ENCODE data around the gene ZNF74. TPM values are rescaled to one million over a fixed set of nuclear protein-coding genes. Genes with fewer than 3 reads are reported as not detected.
"Not testable (repeated sequence)": the region's sequence is repeated elsewhere in the genome, so short reads cannot be mapped to it uniquely, and the experiment has no call there.

ZNF74 gene
- total and polyA plus RNA-seq, 9 donors: 11.7 to 24.4 (median 16.6) TPM

- 90% methylated on average over 9 of the region's 13 CpGs for WGBS (ENCODE audit: insufficient coverage)
- Histone ChIP-seq H3K9me3 (replicated peaks; ENCODE audit: control insufficient read depth, low read depth, low read length) (no peaks in the 10 kb centered on the region), H3K4me1 (ENCODE audit: control insufficient read depth, insufficient read depth, low read length) (no peaks in the 10 kb centered on the region), H3K27me3 (ENCODE audit: control insufficient read depth, insufficient read depth, low read length) (no peaks in the 10 kb centered on the region), H3K27ac (ENCODE audit: low read length) (no peak overlapping the region), H3K4me3 (ENCODE audit: low read length) (no peak overlapping the region), H3K36me3 (ENCODE audit: control insufficient read depth, insufficient read depth, low read length) (peaks cover 40% of the 10 kb centered on the region)
- DNase-seq: no peak
These were observed 12.9 kb downstream of the ZNF74 start for GRCh38 chr22:20406686-20407408.

- Histone ChIP-seq H3K27ac (ENCODE audit: low read length) (no peak overlapping the region), H3K36me3 (ENCODE audit: control insufficient read depth, insufficient read depth, low read length) (peaks cover 33% of the 10 kb centered on the region)
- no peak for DNase-seq
These were observed 13.9 kb downstream of the ZNF74 start for GRCh38 chr22:20407829-20408228.

GRCh38 chr22:20408891-20409290, 14.9 kb downstream of the ZNF74 start:
- Histone ChIP-seq H3K27me3 (ENCODE audit: control insufficient read depth, insufficient read depth, low read length) (peaks cover 1% of the 10 kb centered on the region), H3K4me3 (ENCODE audit: low read length) (no peak overlapping the region), H3K9me3 (replicated peaks; ENCODE audit: control insufficient read depth, low read depth, low read length) (no peaks in the 10 kb centered on the region), H3K27ac (ENCODE audit: low read length) (no peak overlapping the region), H3K4me1 (ENCODE audit: control insufficient read depth, insufficient read depth, low read length) (no peaks in the 10 kb centered on the region), H3K36me3 (ENCODE audit: control insufficient read depth, insufficient read depth, low read length) (peaks cover 24% of the 10 kb centered on the region)
- no CpG with 5 or more reads among the region's 4 CpGs for WGBS (ENCODE audit: insufficient coverage)
- no peak for DNase-seq

More at GRCh38 chr22:20407829-20408228, 13.9 kb downstream of the ZNF74 start:
- Histone ChIP-seq H3K4me3 (ENCODE audit: low read length) (no peak overlapping the region), H3K27me3 (ENCODE audit: control insufficient read depth, insufficient read depth, low read length) (no peaks in the 10 kb centered on the region), H3K4me1 (ENCODE audit: control insufficient read depth, insufficient read depth, low read length) (no peaks in the 10 kb centered on the region), H3K9me3 (replicated peaks; ENCODE audit: control insufficient read depth, low read depth, low read length) (no peaks in the 10 kb centered on the region)
- WGBS (ENCODE audit: insufficient coverage): no CpG with 5 or more reads among the region's 3 CpGs

GRCh38 chr22:20409385-20409784, 15.4 kb downstream of the ZNF74 start:
- not testable (repeated sequence) for DNase-seq; H3K4me3 ChIP-seq (ENCODE audit: low read length); H3K27me3 ChIP-seq (ENCODE audit: control insufficient read depth, insufficient read depth, low read length); H3K4me1 ChIP-seq (ENCODE audit: control insufficient read depth, insufficient read depth, low read length); H3K9me3 ChIP-seq (replicated peaks; ENCODE audit: control insufficient read depth, low read depth, low read length); H3K27ac ChIP-seq (ENCODE audit: low read length)
- 100% methylated on average over 1 of the region's 3 CpGs for WGBS (ENCODE audit: insufficient coverage)
- peaks cover 22% of the 10 kb centered on the region for H3K36me3 ChIP-seq (ENCODE audit: control insufficient read depth, insufficient read depth, low read length)

- DNase-seq: no peak
- H3K27me3 ChIP-seq (ENCODE audit: control insufficient read depth, insufficient read depth, low read length): peaks cover 3% of the 10 kb centered on the region
- whole genome bisulfite sequencing (ENCODE audit: insufficient coverage): 64% methylated on average over 6 of the region's 10 CpGs
These were observed 18.7 kb downstream of the ZNF74 start for GRCh38 chr22:20412474-20413216.

GRCh38 chr22:20413217-20414058, 19.5 kb downstream of the ZNF74 start:
- no peak for DNase-seq

More at GRCh38 chr22:20412474-20413216, 18.7 kb downstream of the ZNF74 start:
- peaks cover 3% of the 10 kb centered on the region for H3K36me3 ChIP-seq (ENCODE audit: control insufficient read depth, insufficient read depth, low read length)
- H3K27ac ChIP-seq (ENCODE audit: low read length): no peak overlapping the region
- H3K4me3 ChIP-seq (ENCODE audit: low read length): no peak overlapping the region
- no peaks in the 10 kb centered on the region for H3K4me1 ChIP-seq (ENCODE audit: control insufficient read depth, insufficient read depth, low read length)
- H3K9me3 ChIP-seq (replicated peaks; ENCODE audit: control insufficient read depth, low read depth, low read length): no peaks in the 10 kb centered on the region

GRCh38 chr22:20414059-20414440, 20.1 kb downstream of the ZNF74 start:
- 70% methylated on average over 5 of the region's 5 CpGs for WGBS (ENCODE audit: insufficient coverage)
- H3K27me3 ChIP-seq (ENCODE audit: control insufficient read depth, insufficient read depth, low read length): peaks cover 3% of the 10 kb centered on the region
- no peak for DNase-seq
- no peak overlapping the region for H3K27ac ChIP-seq (ENCODE audit: low read length)
- H3K4me1 ChIP-seq (ENCODE audit: control insufficient read depth, insufficient read depth, low read length): peaks cover 4% of the 10 kb centered on the region
- H3K4me3 ChIP-seq (ENCODE audit: low read length): no peak overlapping the region
- no peaks in the 10 kb centered on the region for H3K9me3 ChIP-seq (replicated peaks; ENCODE audit: control insufficient read depth, low read depth, low read length)
- no peaks in the 10 kb centered on the region for H3K36me3 ChIP-seq (ENCODE audit: control insufficient read depth, insufficient read depth, low read length)

More at GRCh38 chr22:20413217-20414058, 19.5 kb downstream of the ZNF74 start:
- Histone ChIP-seq H3K4me3 (ENCODE audit: low read length) (no peak overlapping the region), H3K27ac (ENCODE audit: low read length) (no peak overlapping the region), H3K27me3 (ENCODE audit: control insufficient read depth, insufficient read depth, low read length) (peaks cover 3% of the 10 kb centered on the region), H3K9me3 (replicated peaks; ENCODE audit: control insufficient read depth, low read depth, low read length) (no peaks in the 10 kb centered on the region), H3K36me3 (ENCODE audit: control insufficient read depth, insufficient read depth, low read length) (no peaks in the 10 kb centered on the region), H3K4me1 (ENCODE audit: control insufficient read depth, insufficient read depth, low read length) (peaks cover 2% of the 10 kb centered on the region)
- 89% methylated on average over 7 of the region's 9 CpGs for WGBS (ENCODE audit: insufficient coverage)

GRCh38 chr22:20414450-20414849, 20.5 kb downstream of the ZNF74 start:
- 69% methylated on average over 2 of the region's 3 CpGs for WGBS (ENCODE audit: insufficient coverage)
- Histone ChIP-seq H3K27ac (ENCODE audit: low read length) (no peak overlapping the region), H3K36me3 (ENCODE audit: control insufficient read depth, insufficient read depth, low read length) (no peaks in the 10 kb centered on the region), H3K4me3 (ENCODE audit: low read length) (no peak overlapping the region), H3K9me3 (replicated peaks; ENCODE audit: control insufficient read depth, low read depth, low read length) (no peaks in the 10 kb centered on the region), H3K27me3 (ENCODE audit: control insufficient read depth, insufficient read depth, low read length) (peaks cover 3% of the 10 kb centered on the region), H3K4me1 (ENCODE audit: control insufficient read depth, insufficient read depth, low read length) (peaks cover 4% of the 10 kb centered on the region)
- no peak for DNase-seq

GRCh38 chr22:20415241-20415640, 21.3 kb downstream of the ZNF74 start:
- no CpG with 5 or more reads among the region's 3 CpGs for WGBS (ENCODE audit: insufficient coverage)
- DNase-seq; H3K4me3 ChIP-seq (ENCODE audit: low read length); H3K36me3 ChIP-seq (ENCODE audit: control insufficient read depth, insufficient read depth, low read length); H3K27me3 ChIP-seq (ENCODE audit: control insufficient read depth, insufficient read depth, low read length); H3K9me3 ChIP-seq (replicated peaks; ENCODE audit: control insufficient read depth, low read depth, low read length); H3K27ac ChIP-seq (ENCODE audit: low read length); H3K4me1 ChIP-seq (ENCODE audit: control insufficient read depth, insufficient read depth, low read length): not testable (repeated sequence)

GRCh38 chr22:20415699-20416098, 21.7 kb downstream of the ZNF74 start:
- DNase-seq; H3K27ac ChIP-seq (ENCODE audit: low read length); H3K36me3 ChIP-seq (ENCODE audit: control insufficient read depth, insufficient read depth, low read length); H3K27me3 ChIP-seq (ENCODE audit: control insufficient read depth, insufficient read depth, low read length); H3K4me3 ChIP-seq (ENCODE audit: low read length); H3K4me1 ChIP-seq (ENCODE audit: control insufficient read depth, insufficient read depth, low read length); H3K9me3 ChIP-seq (replicated peaks; ENCODE audit: control insufficient read depth, low read depth, low read length): not testable (repeated sequence)
- WGBS (ENCODE audit: insufficient coverage): no CpG with 5 or more reads among the region's 3 CpGs

Measured in muscle of leg (tissue), 11 donors.